22Rv1 (cell line): ENCODE results near the gene ERAP2.

Source experiments
- H3K27ac ChIP-seq: fragments of 450-650 bp; 2 replicates; pipeline ENCODE4 v1.5.1; 2017
- CTCF ChIP-seq: fragments of 450-650 bp; IDR thresholded peaks from 2 replicates; pipeline ENCODE4 v1.5.1; 2017; ENCODE audit warnings: mild to moderate bottlenecking
- ZFX ChIP-seq: fragments of 450-650 bp; IDR thresholded peaks from 2 replicates; pipeline ENCODE4 v1.6.1; 2017; ENCODE audit warnings: antibody characterized with exemption, borderline replicate concordance

Gene ERAP2

GRCh38 chr5:96911139-96911538, 34.8 kb downstream of the ERAP2 start:
- no peak overlapping the region for H3K27ac ChIP-seq

GRCh38 chr5:96913233-96913632, 36.9 kb downstream of the ERAP2 start:
- TF ChIP-seq CTCF: no peak
- no peak for TF ChIP-seq ZFX
- H3K27ac ChIP-seq: no peak overlapping the region

More at GRCh38 chr5:96911139-96911538, 34.8 kb downstream of the ERAP2 start:
- TF ChIP-seq ZFX (no peak), CTCF (no peak)

- H3K27ac ChIP-seq: no peak overlapping the region
- TF ChIP-seq ZFX: no peak
- no peak for TF ChIP-seq CTCF
These were observed 43.5 kb downstream of the ERAP2 start for GRCh38 chr5:96919754-96920197.

DNA sequence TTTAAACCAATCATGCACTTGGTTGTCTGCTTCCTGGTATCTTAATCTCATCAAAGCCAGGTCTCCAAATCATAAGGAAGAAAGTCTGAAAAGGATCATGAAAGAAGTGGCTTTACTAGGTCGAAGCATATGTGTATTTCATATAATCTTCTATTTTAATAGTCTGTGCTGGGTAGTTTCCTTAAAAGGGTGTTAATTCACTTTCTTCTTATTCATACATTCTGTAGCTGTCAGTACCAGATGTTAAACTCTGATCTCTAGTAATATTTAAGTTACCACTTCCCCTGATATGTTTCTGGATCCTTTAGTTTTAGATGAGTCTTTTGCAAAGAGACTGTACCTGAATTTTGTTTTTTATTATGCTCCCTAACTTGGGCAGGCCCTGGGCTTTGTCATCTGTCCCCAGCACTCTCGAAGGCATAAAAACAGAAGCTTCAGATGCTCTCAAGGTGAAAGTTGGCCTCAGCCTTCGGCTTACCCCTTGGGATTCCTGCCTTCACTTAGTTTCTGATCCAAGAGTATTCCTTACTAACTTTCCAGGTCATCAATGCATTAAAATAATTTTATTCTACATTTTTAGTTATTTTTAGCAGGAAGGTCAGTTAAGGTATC, 44.5 kb downstream of the ERAP2 start:
- TF ChIP-seq ZFX (no peak), CTCF (no peak)
- H3K27ac ChIP-seq: no peak overlapping the region

DNA sequence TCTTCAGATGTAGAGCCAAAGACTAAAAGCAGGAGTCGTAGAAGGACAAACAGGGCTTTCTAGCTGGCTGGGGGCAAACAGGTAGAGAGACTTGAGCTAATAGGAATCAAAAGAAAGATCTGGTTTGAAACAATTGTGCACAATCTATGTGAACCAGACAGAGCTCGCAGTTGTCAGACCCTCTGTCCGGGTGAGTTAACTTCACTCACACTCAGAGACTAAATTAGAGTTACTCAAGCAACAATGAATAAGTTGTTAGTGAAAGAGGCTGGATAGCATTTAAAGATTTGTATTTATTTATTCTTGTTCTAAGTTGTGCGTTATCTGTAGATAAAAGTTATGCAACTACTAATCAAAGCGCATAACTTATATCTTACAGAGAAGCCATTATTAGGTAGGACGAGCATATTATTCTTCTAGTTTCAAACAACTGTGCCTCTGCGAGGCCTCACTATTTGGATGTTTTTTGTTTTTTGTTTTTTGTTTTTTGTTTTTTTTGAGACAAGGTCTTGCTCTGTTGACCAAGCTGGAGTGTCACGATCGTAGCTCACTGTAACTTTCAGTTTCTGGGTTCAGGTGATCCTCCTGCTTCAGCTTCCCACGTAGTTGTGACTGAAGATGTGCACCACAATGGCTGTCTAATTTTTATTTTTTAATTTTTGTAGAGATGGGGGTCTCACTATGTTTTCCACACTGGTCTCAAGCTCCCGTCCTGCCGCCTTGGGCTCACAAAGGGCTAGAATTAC, 46.4 kb downstream of the ERAP2 start:
- no peak for TF ChIP-seq ZFX
- no peak for TF ChIP-seq CTCF

GRCh38 chr5:96924016-96924443, 47.7 kb downstream of the ERAP2 start:
- H3K27ac ChIP-seq: no peak overlapping the region
- TF ChIP-seq CTCF: no peak
- no peak for TF ChIP-seq ZFX

More for the DNA sequence above, 46.4 kb downstream of the ERAP2 start:
- H3K27ac ChIP-seq: no peak overlapping the region

DNA sequence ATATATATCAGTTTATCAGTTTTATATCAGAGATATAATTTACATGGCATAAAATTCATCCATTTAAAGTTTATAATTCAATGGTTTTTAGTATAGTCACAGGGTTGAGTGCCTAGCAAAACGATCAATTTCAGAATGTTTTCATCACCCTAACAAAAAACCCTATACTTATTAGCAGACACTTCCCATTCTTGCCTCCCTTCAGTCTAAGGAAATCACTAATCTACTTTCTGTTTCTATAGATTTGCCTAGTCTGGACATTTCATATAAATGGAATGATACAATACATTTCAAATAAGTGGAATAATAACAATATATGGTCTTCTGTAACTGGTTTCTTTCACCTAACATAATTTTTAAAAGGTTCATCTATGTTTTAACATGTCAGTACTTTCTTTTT, 50.0 kb downstream of the ERAP2 start:
- no peak for TF ChIP-seq CTCF
- no peak for TF ChIP-seq ZFX
- no peak overlapping the region for H3K27ac ChIP-seq
